ENCODE measurements around the gene RTEL1.
"Not testable (repeated sequence)": the region's sequence is repeated elsewhere in the genome, so short reads cannot be mapped to it uniquely, and the experiment has no call there.

- not testable (repeated sequence) for TF ChIP-seq CTCF (IDR thresholded peaks at IDR 0.05; ENCODE audit: poor library complexity); EZH2 (IDR thresholded peaks at IDR 0.05; ENCODE audit: borderline replicate concordance); EZH2phosphoT487 (IDR thresholded peaks at IDR 0.05; ENCODE audit: low read depth, severe bottlenecking, unreplicated experiment)
Observed at GRCh38 chr20:63722967-63723622, 65.0 kb downstream of the RTEL1 start.
